Stimulated activated CD8-positive, alpha-beta memory T cell treated with anti-CD3 and anti-CD28 coated beads, Interleukin-12 subunit alpha, Interleukin-12 subunit beta, amount 100 ng/mL, for 24 hours (primary cell): ENCODE measurements around the gene DNAJC7.
"Not testable (repeated sequence)": the region's sequence is repeated elsewhere in the genome, so short reads cannot be mapped to it uniquely, and the experiment has no call there.

Source experiments
- DNase-seq: peaks from one replicate; pipeline ENCODE4 v3.0.0-alpha.2; 2020; ENCODE audit errors: extremely low read depth

DNAJC7 gene

DNA sequence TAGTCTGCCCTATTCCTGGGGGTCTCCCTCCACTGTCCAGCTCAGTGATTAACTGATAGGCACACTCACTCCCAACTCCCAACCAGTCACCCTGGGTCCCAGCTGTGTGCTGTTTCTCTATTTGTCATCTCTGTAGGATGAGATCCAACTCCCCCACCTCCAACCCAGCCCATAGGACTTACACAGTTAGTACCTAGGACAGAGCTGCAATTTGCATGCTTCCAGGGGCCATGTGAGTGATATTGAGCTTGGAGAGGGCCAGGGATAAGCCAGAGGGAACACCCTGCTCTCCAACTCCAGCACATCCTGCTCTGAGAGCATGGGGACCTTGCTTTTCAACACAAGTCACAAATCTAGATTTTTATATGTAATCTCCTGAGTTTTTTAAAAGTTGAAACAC, 24.4 kb upstream of the DNAJC7 start:
- DNase-seq = no peak

- DNase-seq = no peak
Observed at GRCh38 chr17:42040818-42041217, 23.6 kb upstream of the DNAJC7 start.

- DNase-seq = no peak
Observed at GRCh38 chr17:42039794-42040763, 22.8 kb upstream of the DNAJC7 start.

DNA sequence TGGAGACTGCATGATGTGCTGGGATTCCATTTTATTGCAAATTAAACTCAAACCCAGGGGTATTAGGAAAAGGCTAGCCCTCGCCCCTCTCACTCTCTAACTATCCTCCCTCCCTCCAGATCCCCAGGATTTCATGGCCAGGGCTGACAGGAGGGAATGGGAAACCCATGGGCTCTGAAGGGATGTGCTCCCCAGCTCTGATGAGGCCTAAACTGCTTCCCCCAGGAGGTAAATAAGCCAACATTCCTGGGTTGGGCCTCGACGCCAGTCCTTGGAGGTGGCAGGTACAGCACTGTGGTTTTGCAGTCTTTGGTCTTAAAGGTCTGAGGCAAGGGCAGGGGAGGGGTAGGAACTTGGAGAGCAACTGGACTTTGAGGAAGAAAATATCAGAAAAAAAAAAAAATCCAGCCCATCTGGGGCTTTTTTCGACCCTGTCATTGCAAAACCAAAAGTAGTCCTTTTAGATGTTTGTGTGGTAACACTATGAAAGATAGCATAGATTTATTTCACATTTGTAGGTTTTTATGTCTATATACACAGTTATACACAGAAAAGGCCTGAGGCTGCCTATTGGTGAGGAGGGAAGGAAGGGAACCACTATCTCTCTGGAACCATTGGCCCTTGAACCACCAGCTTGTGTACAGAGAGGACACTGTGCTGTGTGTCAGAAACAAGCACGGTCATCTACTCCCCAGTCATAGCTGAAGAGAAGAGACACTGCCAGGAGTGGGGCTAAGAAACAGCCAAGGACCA, 21.2 kb upstream of the DNAJC7 start:
- no peak for DNase-seq

GRCh38 chr17:42034059-42034458, 16.8 kb upstream of the DNAJC7 start:
- no peak for DNase-seq

DNA sequence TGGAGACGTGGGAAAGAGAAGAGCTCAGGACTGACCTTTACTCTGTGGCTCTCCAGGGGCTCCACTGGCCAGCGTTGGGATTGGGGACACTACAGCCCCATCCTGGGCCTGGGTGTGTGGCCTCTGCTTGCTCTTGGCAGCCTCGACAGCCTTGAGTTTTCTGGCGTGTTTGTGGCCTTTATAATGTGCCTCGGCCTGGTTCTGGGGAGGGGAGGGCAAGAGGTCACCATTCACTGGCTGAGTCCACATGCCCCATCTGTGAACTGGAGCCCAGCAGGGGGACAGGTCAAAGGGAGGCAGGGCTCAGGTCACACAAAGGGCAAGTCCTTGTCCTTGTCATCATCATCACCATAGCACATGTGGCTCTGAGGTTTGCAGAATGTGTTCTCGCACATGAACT, 14.3 kb upstream of the DNAJC7 start:
- DNase-seq = no peak

DNA sequence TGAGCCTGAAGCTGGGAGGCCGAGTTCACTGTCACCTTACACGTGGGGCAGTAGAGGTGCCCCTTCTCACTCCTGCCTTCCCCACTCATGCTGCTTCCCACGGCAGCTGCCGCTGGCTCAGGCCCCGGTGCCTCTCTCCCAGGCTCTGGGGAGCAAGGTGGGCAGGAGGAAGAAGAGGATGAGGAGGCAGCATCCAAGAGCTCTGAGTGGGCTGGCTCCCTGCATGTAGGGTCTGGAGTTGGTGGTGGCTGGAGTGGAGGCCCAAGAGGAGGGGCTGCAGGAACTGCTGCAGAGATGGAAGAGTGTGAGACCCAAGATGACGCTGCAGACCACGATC, 11.5 kb upstream of the DNAJC7 start:
- no peak for DNase-seq

DNA sequence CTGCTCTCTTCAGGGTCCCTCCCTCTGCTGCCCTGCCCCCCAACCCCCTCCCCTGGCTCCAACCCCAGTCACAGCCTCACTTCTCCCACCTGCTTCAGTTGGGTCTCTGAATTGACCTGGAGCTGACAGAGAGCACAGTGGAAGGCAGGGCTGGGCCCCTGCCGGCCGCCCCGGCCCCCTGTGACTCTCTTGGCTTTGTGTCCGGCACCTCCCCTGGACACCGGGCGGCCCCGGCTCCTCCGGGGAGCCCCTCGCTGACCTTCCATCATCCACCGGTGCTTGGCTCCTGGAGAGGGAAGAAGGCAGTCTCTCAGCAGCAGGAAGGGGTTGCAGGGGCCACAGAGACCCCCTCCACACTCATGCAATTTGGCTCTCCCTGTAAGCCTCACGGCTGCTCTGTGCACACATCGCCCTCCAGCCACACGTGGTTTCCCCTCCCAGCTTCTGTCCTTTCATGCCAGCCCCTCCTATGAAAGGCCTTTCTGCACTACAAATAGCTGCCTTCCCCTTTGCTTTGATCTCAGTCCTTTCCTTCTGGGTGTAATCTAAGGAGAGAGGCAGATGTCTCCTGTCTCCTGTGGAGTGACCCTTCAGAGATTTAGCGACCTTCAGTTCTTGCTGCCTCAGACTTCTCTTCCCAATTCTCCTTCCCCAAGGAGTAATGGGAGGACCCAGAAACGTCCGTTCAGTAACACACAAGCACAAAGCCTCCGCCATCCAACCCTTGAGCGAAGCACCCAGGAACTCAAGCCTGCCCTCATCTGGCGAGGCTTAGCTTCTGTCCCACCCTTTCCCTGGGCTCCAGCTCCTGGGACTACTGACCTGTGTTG, 10.9 kb upstream of the DNAJC7 start:
- DNase-seq = no peak

- no peak for DNase-seq
Observed at GRCh38 chr17:42027590-42027889, 10.3 kb upstream of the DNAJC7 start.

DNA sequence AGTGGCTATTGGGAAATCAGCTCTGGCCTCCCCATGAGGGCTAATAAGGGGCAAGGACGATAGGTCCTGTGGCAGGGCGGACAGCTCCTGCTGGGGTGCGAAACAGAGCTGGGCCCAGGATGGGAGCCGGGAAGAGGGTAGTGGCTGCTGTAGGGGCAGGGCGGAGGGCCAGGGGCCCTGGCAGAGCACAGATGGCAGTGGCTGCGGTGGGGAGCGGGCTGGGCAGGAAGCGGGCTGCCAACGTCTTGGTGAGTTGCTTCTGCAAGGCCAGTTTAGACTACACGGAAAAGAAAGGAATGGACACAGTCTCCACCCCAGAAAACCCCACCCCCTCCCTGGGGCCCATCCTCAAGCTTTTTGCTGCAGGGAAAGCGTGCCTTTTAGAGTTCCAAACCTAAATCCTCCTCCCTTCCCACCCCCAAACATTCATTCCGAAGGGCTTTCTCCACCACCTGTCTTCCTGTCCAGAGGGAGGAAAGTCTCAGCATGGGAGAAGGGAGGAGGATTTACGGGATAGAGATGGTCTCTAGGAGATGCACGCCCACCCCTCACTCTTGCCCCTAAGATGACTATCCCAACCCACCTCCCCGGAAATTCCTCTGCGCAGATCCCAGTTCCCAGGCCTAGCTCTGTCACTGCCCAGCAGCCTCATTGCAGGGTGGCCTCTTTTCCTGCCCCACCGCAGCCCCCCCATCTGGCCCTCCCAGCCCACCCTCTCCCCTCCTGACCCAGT, 9.8 kb upstream of the DNAJC7 start:
- DNase-seq = no peak

DNA sequence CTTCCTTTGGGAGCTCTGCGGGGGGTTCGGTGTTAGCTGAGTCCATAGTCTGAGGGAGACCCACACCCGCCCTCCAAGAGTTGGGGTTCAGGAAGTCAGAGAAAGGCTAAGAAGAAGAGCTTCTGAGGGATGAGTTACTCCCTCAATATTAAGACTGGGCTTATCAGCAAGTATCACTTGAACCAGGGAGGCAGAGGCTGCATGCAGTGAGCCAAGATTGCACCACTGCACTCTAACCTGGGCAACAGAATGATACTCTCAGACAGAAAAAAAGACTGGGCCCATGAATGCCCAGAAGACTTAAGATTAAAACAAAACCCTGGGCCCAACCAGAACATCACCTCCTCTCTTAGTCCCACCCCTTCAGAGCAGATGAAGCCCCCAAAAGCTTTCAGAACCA, 8.7 kb upstream of the DNAJC7 start:
- no peak for DNase-seq

- no peak for DNase-seq
Observed at GRCh38 chr17:42025191-42025579, 7.9 kb upstream of the DNAJC7 start.

DNA sequence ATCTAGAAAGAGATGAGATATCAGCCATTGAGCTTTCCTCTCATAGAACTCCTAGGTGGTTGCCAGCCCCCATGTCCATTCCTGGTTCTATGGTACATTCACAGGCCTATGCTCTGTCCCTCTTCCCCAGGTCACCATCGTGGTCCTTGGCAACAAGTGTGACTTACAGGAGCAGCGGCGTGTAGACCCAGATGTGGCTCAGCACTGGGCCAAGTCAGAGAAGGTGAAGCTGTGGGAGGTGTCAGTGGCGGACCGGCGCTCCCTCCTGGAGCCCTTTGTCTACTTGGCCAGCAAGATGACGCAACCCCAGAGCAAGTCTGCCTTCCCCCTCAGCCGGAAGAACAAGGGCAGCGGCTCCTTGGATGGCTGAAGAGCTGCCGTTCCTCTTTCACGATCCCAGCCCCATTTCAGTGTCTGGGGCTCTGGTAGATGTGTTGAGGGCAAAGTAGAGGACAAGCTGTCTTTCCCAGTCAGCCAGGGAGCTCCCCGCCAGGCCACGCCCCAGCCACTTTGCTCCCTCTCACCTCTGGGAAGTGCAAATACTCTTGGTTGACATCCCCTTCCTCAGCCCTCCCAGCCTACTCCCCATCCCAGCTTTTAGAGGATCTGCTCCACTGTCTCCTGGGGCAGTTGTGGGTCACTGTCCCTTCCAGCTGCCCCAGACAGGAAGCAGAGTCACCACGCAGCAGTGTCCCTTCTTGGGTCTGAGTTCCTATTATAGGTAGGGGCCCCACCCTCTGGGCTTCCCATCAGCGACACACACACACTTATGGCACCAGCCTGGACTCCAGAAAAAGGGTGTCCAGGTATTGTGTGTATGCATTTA, 6.5 kb upstream of the DNAJC7 start:
- no peak for DNase-seq

DNA sequence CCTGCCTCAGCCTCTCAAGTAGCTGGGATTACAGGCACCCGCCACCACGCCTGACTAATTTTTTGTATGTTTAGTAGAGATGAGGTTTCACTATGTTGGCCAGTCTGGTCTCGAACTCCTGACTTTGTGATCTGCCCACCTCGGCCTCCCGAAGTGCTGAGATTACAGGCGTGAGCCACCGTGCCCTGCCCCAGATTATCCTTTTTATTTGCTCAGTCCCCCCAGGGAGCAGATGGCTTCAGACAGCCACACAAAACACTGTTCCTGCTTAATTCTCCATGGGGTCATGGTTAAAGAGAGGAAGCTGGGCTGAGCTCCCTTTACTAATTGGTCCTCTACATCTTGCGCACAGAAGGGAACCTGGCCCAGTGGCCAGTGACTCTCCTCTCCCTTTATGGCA, 3.6 kb upstream of the DNAJC7 start:
- DNase-seq = not testable (repeated sequence)

DNA sequence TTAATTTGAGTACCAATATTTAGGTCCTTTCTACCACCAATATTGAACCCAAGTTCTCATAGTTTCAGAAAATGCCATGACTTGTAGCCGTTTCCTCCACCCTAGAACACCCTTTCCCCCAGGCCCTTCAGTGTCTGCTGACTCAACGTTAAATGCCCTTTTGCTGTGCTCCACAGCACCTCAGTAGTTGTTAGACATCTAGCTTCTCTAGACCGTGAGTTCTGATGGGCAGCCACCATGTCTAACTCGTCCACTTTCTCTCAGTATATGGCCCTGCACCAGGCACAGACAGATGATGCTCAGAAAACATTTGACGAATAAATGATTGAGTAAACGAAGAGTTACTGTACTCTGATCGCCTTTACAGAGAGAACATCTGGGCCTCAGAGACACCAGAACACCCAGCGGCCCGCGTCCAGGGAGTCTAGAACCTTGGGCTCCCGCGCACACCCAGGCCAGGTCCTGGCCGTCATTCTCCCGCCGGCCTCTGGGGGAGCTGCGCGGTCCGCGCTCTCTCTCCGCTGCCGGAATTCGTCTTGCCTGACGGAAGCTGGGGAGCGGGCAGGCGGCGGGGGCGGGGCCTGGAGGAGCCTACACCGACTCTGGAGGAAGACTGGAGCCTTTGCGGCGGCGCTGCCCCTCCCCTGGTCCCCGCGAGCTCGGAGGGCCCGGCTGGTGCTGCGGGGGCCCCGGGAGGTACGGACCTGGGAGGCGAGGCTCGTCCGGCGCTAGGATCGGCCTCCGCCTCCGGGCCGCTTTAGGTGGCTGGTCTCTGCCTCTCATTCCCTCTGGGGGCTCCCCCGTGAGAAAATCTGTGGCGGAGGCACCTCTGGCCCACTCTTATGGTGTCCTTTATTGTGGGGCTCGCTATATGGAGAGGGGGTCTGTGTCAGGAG, 2.5 kb upstream of the DNAJC7 start, which contains the start of gene NKIRAS2:
Gene NKIRAS2, plus strand, starts transcription at position 582 of the 896 bp plus-strand sequence. CDS start 1,488 bp downstream, outside the sequence.
- DNase-seq = peak; percentile 87

GRCh38 chr17:42018988-42019387, 1.7 kb upstream of the DNAJC7 start:
- no peak for DNase-seq

DNA sequence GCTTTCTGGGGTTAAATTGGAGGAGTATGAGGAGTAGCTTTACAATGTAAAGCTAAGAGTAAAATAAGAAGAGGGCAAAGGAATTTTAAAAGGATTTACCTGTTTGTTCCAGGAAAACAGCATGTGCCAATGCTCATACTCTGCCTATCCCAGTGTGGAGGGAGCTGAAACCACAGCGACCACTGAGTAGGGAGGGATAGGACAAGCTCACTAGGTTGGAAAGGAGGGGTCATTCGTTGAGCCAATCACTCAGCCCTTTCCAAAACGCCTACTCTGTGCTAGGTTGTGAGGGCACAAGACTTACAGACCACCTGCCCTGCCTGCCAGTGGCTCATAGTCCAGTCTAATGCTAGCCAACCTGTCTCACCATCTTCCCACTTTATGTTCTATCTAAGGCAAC, 1.1 kb upstream of the DNAJC7 start:
- no peak for DNase-seq

- DNase-seq = no peak
Observed at GRCh38 chr17:42017866-42018200, 594 bp upstream of the DNAJC7 start.

GRCh38 chr17:42016411-42016831, 818 bp downstream of the DNAJC7 start:
- no peak for DNase-seq

- DNase-seq = not testable (repeated sequence)
Observed at GRCh38 chr17:42013740-42014139, 3.5 kb downstream of the DNAJC7 start.
